ENCODE measurements around the gene FAM237A.

FAM237A gene

GRCh38 chr2:206642075-206643025 is at the start of gene FAM237A:
Gene FAM237A (plus strand): TSS chr2:206642487. CDS start chr2:206644237, 1,750 bp downstream.
- no peak for DNase-seq

GRCh38 chr2:206597717-206598218 is 44.5 kb upstream of the FAM237A start:
- DNase-seq = no peak

- no peak for DNase-seq
Observed at GRCh38 chr2:206603243-206603642, 39.0 kb upstream of the FAM237A start.

- no peak for DNase-seq
Observed at GRCh38 chr2:206610451-206610850, 31.8 kb upstream of the FAM237A start.

GRCh38 chr2:206611191-206611590 is 31.1 kb upstream of the FAM237A start:
- DNase-seq = no peak

- no peak for DNase-seq
Observed at GRCh38 chr2:206611736-206612135, 30.6 kb upstream of the FAM237A start.

- DNase-seq = no peak
Observed at GRCh38 chr2:206614811-206615210, 27.5 kb upstream of the FAM237A start.

GRCh38 chr2:206615417-206616089 is 26.7 kb upstream of the FAM237A start:
- DNase-seq = no peak

- no peak for DNase-seq
Observed at GRCh38 chr2:206616151-206616550, 26.1 kb upstream of the FAM237A start.

GRCh38 chr2:206619011-206619410 is 23.3 kb upstream of the FAM237A start:
- DNase-seq = no peak

- no peak for DNase-seq
Observed at GRCh38 chr2:206626108-206626507, 16.2 kb upstream of the FAM237A start.

- no peak for DNase-seq
Observed at GRCh38 chr2:206627632-206628031, 14.7 kb upstream of the FAM237A start.

- DNase-seq = no peak
Observed at GRCh38 chr2:206631340-206631739, 10.9 kb upstream of the FAM237A start.

GRCh38 chr2:206635015-206635414 is 7.3 kb upstream of the FAM237A start:
- DNase-seq = no peak

GRCh38 chr2:206639636-206640035 is 2.7 kb upstream of the FAM237A start:
- no peak for DNase-seq

- DNase-seq = no peak
Observed at GRCh38 chr2:206641226-206641625, 1.1 kb upstream of the FAM237A start.

- no peak for DNase-seq
Observed at GRCh38 chr2:206647985-206648384, 5.7 kb downstream of the FAM237A start.

GRCh38 chr2:206657087-206657486 is 14.8 kb downstream of the FAM237A start:
- DNase-seq = no peak

GRCh38 chr2:206665251-206665650 is 23.0 kb downstream of the FAM237A start:
- no peak for DNase-seq

GRCh38 chr2:206670531-206671319 is 28.4 kb downstream of the FAM237A start:
- DNase-seq = no peak

GRCh38 chr2:206683546-206683945 is 41.3 kb downstream of the FAM237A start:
- DNase-seq = no peak

GRCh38 chr2:206688453-206688852 is 46.2 kb downstream of the FAM237A start:
- no peak for DNase-seq

- DNase-seq = no peak
Observed at GRCh38 chr2:206688990-206689389, 46.7 kb downstream of the FAM237A start.
